ENCODE results near the gene EIF2AK2.

- TF ChIP-seq POLR2A (IDR thresholded peaks at IDR 0.05) = no peak
- TF ChIP-seq CTCF (IDR thresholded peaks at IDR 0.05) = no peak
These were observed 33.5 kb upstream of the EIF2AK2 start for GRCh38 chr2:37190290-37190689.

Measured in uterus (tissue), 2 donors.